ENCODE results near the gene WDR76.

DNA sequence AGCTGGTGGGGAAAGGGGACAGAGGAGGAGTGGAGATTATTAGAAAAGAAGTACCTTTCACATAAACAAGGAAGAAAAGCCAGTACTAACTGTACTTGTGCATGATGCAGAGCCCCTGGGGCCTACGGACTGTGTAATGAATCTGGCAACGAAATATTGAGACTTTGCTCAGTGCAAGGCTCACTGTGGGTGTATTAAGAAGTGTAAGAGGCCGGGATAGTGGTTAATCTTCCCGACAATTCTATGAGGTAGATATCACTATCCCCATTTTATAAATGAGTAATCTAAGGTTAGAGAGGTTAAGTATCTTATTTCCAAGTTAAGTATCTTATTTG is 89.5 kb downstream of the WDR76 start:
- TF ChIP-seq, protein P1, sequence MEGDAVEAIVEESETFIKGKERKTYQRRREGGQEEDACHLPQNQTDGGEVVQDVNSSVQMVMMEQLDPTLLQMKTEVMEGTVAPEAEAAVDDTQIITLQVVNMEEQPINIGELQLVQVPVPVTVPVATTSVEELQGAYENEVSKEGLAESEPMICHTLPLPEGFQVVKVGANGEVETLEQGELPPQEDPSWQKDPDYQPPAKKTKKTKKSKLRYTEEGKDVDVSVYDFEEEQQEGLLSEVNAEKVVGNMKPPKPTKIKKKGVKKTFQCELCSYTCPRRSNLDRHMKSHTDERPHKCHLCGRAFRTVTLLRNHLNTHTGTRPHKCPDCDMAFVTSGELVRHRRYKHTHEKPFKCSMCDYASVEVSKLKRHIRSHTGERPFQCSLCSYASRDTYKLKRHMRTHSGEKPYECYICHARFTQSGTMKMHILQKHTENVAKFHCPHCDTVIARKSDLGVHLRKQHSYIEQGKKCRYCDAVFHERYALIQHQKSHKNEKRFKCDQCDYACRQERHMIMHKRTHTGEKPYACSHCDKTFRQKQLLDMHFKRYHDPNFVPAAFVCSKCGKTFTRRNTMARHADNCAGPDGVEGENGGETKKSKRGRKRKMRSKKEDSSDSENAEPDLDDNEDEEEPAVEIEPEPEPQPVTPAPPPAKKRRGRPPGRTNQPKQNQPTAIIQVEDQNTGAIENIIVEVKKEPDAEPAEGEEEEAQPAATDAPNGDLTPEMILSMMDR (IDR thresholded peaks at IDR 0.05) = no peak
- TF ChIP-seq POLR2AphosphoS5 (IDR thresholded peaks at IDR 0.05) = no peak

All from esophagus muscularis mucosa (tissue), 3 donors.